Progenitor cell of endocrine pancreas (in vitro differentiated cells): Measurements from ENCODE around the gene OPTN. TPM values are rescaled to one million over a fixed set of nuclear protein-coding genes. Genes with fewer than 3 reads are reported as not detected.

Experiments used
- DNase-seq: peaks from one replicate; pipeline ENCODE4 v3.0.0; 2021; ENCODE audit warnings: low spot score; ENCODE audit not compliant: unreplicated experiment
- H3K27ac Mint-ChIP-seq: 2 replicates; pipeline ENCODE4 v1.8.0; 2021; ENCODE audit warnings: mild to moderate bottlenecking, moderate library complexity, mixed read lengths
- H3K27me3 Mint-ChIP-seq: 2 replicates; pipeline ENCODE4 v1.8.0; 2021; ENCODE audit warnings: mixed read lengths
- H3K36me3 Mint-ChIP-seq: 2 replicates; pipeline ENCODE4 v1.8.0; 2022; ENCODE audit warnings: mixed read lengths; ENCODE audit not compliant: insufficient read depth
- H3K4me1 Mint-ChIP-seq: 2 replicates; pipeline ENCODE4 v1.8.0; 2021; ENCODE audit warnings: low read depth, mixed read lengths
- H3K4me3 Mint-ChIP-seq: 2 replicates; pipeline ENCODE4 v1.8.0; 2021; ENCODE audit warnings: low read depth, mild to moderate bottlenecking, moderate library complexity, mixed read lengths
- H3K9me3 Mint-ChIP-seq: 2 replicates; pipeline ENCODE4 v1.8.0; 2021; ENCODE audit warnings: low read depth, mixed read lengths
- total RNA-seq: library from RNA; stranded (reverse); gene quantifications from 2 replicates; pipeline ENCODE4 v1.2.1, GENCODE V29; 2021
- TF ChIP-seq, protein P1 (sequence below): fragments of 200-600 bp; sonication (generic); IDR thresholded peaks from one replicate; pipeline ENCODE4 v1.5.0; 2021; ENCODE audit warnings: antibody characterized with exemption, mild to moderate bottlenecking; ENCODE audit not compliant: unreplicated experiment

The OPTN gene
- total RNA-seq, 1 donor from 2014 or later, result 6.8 TPM

GRCh38 chr10:13184276-13184675, 84.3 kb downstream of the OPTN start:
- TF ChIP-seq, protein P1, sequence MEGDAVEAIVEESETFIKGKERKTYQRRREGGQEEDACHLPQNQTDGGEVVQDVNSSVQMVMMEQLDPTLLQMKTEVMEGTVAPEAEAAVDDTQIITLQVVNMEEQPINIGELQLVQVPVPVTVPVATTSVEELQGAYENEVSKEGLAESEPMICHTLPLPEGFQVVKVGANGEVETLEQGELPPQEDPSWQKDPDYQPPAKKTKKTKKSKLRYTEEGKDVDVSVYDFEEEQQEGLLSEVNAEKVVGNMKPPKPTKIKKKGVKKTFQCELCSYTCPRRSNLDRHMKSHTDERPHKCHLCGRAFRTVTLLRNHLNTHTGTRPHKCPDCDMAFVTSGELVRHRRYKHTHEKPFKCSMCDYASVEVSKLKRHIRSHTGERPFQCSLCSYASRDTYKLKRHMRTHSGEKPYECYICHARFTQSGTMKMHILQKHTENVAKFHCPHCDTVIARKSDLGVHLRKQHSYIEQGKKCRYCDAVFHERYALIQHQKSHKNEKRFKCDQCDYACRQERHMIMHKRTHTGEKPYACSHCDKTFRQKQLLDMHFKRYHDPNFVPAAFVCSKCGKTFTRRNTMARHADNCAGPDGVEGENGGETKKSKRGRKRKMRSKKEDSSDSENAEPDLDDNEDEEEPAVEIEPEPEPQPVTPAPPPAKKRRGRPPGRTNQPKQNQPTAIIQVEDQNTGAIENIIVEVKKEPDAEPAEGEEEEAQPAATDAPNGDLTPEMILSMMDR, result no peak
- no peak overlapping the region for H3K27ac Mint-ChIP-seq
- no peaks in the 10 kb centered on the region for H3K4me1 Mint-ChIP-seq
- peaks cover 13% of the 10 kb centered on the region for H3K36me3 Mint-ChIP-seq
- no peak overlapping the region for H3K4me3 Mint-ChIP-seq
- H3K9me3 Mint-ChIP-seq, result peaks cover 3% of the 10 kb centered on the region
- H3K27me3 Mint-ChIP-seq, result no peaks in the 10 kb centered on the region
- no peak for DNase-seq

DNA sequence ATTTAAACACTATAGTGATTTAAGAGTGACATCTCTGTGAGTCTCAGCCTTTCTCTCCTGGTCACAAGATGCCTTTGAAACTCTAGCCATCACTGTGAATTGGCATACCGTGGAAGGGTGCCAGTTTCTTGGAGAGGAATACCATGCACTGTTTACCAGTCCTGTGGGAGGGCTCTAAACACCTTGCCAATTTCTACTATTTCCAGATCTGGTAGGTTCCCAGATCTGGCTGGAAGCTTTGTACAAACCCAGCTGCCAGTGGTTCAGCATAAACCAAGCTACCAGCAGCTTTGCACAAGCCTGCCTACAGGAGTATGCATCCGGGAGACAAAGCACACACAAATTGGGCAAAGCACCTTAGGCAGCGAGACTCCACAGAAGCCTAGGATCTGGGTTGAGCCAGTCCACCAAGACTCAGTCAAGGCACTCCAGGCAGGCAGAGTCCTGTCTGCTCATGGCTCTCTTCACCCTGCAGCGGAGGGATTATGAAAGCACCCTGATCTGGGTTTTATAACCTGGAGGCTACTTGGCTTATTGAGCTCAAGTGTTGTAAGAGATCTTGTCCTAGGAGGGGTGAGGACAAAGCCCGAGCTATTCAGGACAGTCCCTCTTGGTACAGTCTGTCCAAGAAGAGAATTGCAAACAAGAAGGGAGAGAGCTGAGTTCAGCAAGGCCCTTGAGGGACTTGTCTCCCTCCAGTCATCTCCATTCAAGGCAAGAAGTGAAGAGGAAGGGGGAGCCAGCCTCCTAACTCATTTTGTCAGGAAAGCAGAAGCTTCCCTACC, 85.0 kb downstream of the OPTN start:
- TF ChIP-seq, protein P1, result no peak
- Mint-ChIP-seq H3K27me3 (no peaks in the 10 kb centered on the region), H3K4me1 (no peaks in the 10 kb centered on the region), H3K4me3 (no peak overlapping the region), H3K27ac (no peak overlapping the region), H3K36me3 (peaks cover 13% of the 10 kb centered on the region), H3K9me3 (peaks cover 3% of the 10 kb centered on the region)
- DNase-seq, result no peak

DNA sequence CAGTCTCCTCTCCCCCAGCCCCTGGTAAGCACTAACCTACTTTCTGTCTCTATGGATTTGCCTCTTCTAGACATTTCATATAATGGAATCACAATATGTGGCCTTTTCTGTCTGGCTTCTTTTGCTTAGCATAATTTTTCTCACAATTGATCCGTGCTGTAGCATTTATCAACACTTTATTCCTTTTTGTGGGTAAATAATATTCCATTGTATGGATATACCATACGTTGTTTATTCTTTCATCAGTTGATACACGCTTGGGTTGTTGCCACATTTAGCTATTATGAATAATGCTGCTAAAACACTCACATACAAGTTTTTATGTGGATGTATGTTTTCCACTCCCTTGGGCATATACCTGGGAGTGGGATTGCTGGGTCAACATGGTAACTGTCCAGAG, 87.2 kb downstream of the OPTN start:
- Mint-ChIP-seq H3K9me3 (peaks cover 3% of the 10 kb centered on the region), H3K27me3 (no peaks in the 10 kb centered on the region), H3K27ac (no peak overlapping the region), H3K4me3 (no peak overlapping the region), H3K36me3 (peaks cover 13% of the 10 kb centered on the region), H3K4me1 (no peaks in the 10 kb centered on the region)
- DNase-seq, result no peak
- TF ChIP-seq, protein P1, result no peak

Other genes with a start within 250 kb of the OPTN start
- gene CCDC3, start 98.5 kb upstream of the OPTN start, total RNA-seq, result 1.1 and 1.6 TPM in 2 replicates
- 20.2 and 21.4 TPM in 2 replicates for gene MCM10, start 61.4 kb downstream of the OPTN start, total RNA-seq
- gene UCMA, start 134.2 kb downstream of the OPTN start, total RNA-seq, result not detected in 2 replicates
- gene PHYH, start 199.9 kb downstream of the OPTN start, total RNA-seq, result 19.0 and 19.9 TPM in 2 replicates
- 117 and 127 TPM in 2 replicates for gene SEPHS1, start 248.1 kb downstream of the OPTN start, total RNA-seq